RWPE2 (cell line): ENCODE measurements around the gene PCBP3.

Source experiments
- ATAC-seq: fragments of 200-7000 bp; cut with Tn5 transposase; 3 replicates; pipeline ENCODE4 v1.9.1; 2021; ENCODE audit warnings: low read depth
- DNase-seq: peaks from one replicate; pipeline ENCODE4 v3.0.0-alpha.2; 2020; ENCODE audit warnings: low spot score
- H3K27ac ChIP-seq: fragments of 450-650 bp; 2 replicates; pipeline ENCODE4 v1.5.1; 2017; ENCODE audit warnings: mild to moderate bottlenecking; ENCODE audit not compliant: poor library complexity, severe bottlenecking
- H3K27me3 ChIP-seq: fragments of 250-450 bp; sonication (Bioruptor Pico); 2 replicates; pipeline ENCODE4 v1.5.1; 2021; ENCODE audit warnings: mild to moderate bottlenecking, moderate library complexity; ENCODE audit not compliant: insufficient read depth, poor library complexity, severe bottlenecking
- H3K36me3 ChIP-seq: fragments of 250-450 bp; sonication (Bioruptor Pico); 2 replicates; pipeline ENCODE4 v1.5.1; 2020; ENCODE audit warnings: low read depth, mild to moderate bottlenecking, moderate library complexity
- H3K4me1 ChIP-seq: fragments of 250-450 bp; sonication (Bioruptor Pico); 2 replicates; pipeline ENCODE4 v1.5.1; 2021; ENCODE audit warnings: mild to moderate bottlenecking, moderate library complexity; ENCODE audit not compliant: insufficient read depth, poor library complexity, severe bottlenecking
- H3K4me3 ChIP-seq: fragments of 250-450 bp; sonication (Bioruptor Pico); 2 replicates; pipeline ENCODE4 v1.5.1; 2021; ENCODE audit warnings: mild to moderate bottlenecking, moderate library complexity; ENCODE audit not compliant: severe bottlenecking
- H3K9me3 ChIP-seq: fragments of 250-450 bp; sonication (Bioruptor Pico); 2 replicates; pipeline ENCODE4 v1.5.1; 2021; ENCODE audit warnings: mild to moderate bottlenecking, moderate library complexity; ENCODE audit not compliant: severe bottlenecking
- TF ChIP-seq, protein P1 (sequence below): fragments of 450-650 bp; IDR thresholded peaks from one replicate; pipeline ENCODE4 v1.5.1; 2017; ENCODE audit warnings: mild to moderate bottlenecking, moderate library complexity; ENCODE audit not compliant: poor library complexity, severe bottlenecking

PCBP3 gene

DNA sequence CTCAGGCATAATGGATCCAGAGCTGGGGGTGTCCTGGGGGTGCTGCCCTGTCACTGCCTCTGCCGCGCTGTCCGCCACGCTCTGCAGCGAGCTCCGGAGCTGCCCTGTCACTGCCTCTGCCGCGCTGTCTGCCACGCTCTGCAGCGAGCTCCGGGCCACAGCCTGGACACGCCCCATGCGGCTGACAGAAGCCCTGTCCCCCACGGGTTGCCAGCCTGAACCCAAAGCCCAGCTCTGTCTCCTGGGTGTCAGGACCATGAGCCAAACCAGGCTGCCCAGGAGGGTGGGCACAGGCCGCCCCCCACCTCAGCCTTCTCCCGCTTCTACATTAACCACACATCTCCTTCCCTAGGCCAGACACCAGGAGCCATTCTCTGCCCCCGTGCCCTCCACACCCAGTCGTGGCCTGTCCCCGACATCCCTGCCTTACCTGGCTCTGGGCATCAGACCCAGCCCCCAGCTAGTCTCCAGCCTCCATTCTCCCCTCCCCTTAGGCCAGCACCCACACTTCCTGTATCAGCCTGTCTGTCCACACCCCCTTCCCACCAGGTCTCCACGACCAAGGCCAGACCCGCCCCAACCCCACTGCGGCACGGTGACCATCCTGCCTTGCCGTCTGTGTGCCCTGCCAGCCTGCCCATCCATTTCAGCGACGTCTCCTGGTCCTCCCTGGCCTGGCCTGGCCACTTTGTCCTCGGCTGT lies 265.2 kb downstream of the PCBP3 start:
- peak; percentile 46 for DNase-seq
- Histone ChIP-seq H3K27ac (no peak overlapping the region), H3K4me1 (no peaks in the 10 kb centered on the region), H3K27me3 (no peaks in the 10 kb centered on the region), H3K4me3 (no peak overlapping the region), H3K36me3 (no peaks in the 10 kb centered on the region), H3K9me3 (no peaks in the 10 kb centered on the region)
- no peak for ATAC-seq
- TF ChIP-seq, protein P1, sequence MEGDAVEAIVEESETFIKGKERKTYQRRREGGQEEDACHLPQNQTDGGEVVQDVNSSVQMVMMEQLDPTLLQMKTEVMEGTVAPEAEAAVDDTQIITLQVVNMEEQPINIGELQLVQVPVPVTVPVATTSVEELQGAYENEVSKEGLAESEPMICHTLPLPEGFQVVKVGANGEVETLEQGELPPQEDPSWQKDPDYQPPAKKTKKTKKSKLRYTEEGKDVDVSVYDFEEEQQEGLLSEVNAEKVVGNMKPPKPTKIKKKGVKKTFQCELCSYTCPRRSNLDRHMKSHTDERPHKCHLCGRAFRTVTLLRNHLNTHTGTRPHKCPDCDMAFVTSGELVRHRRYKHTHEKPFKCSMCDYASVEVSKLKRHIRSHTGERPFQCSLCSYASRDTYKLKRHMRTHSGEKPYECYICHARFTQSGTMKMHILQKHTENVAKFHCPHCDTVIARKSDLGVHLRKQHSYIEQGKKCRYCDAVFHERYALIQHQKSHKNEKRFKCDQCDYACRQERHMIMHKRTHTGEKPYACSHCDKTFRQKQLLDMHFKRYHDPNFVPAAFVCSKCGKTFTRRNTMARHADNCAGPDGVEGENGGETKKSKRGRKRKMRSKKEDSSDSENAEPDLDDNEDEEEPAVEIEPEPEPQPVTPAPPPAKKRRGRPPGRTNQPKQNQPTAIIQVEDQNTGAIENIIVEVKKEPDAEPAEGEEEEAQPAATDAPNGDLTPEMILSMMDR: no peak

DNA sequence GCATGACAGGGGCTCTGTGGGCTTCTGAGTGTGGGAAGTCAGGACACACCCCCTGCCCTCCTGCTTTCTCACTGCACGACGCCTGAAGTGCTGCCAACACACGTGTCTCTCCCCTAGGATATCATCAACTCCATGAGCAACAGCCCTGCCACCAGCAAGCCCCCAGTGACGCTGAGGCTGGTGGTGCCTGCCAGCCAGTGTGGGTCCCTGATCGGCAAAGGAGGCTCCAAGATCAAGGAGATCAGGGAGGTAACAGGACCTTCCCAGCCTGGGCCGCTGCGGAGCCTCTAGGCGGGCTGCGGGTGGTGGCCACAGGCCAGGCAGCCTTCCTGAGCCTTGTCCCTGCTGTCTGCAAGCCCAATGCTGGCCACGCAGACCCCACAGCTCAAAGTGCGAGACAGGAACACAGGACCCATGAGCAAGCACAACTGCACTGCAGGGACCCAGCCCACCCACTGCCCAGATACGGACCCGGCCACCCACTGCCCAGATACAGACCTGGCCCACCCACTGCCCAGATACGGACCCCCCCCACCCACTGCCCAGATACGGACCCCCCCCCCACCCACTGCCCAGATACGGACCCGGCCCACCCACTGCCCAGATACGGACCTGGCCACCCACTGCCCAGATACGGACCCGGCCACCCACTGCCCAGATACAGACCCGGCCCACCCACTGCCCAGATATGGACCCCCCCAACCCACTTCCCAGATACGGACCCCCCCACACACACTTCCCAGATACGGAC lies 265.9 kb downstream of the PCBP3 start:
- TF ChIP-seq, protein P1: no peak
- H3K27me3 ChIP-seq: no peaks in the 10 kb centered on the region
- ATAC-seq (no peak), DNase-seq (peak; percentile 29)
- no peaks in the 10 kb centered on the region for H3K4me1 ChIP-seq
- H3K36me3 ChIP-seq: no peaks in the 10 kb centered on the region
- no peak overlapping the region for H3K4me3 ChIP-seq
- H3K9me3 ChIP-seq: no peaks in the 10 kb centered on the region
- H3K27ac ChIP-seq: no peak overlapping the region

DNA sequence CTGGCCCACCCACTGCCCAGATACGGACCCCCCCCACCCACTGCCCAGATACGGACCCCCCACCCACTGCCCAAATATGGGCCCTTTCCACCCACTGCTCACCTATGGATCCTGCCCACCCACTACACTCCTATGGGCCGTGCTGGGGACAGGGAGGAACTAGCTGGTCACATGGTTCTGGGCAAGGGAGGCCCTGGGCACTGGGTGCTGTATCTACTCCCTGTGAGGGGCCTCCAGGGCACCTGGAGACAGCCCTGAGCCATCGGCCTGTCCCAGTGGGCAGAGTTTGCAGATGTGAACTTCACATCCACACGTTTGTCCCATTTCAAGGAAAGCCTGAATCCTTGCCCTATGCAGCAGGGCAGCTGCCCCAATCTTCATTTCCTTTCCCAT lies 266.6 kb downstream of the PCBP3 start:
- H3K36me3 ChIP-seq: no peaks in the 10 kb centered on the region
- ATAC-seq (no peak; the same call in 2 of the 3 replicates), DNase-seq (peak; percentile 21)
- H3K9me3 ChIP-seq: no peaks in the 10 kb centered on the region
- no peaks in the 10 kb centered on the region for H3K4me1 ChIP-seq
- no peak overlapping the region for H3K27ac ChIP-seq
- TF ChIP-seq, protein P1: no peak
- H3K27me3 ChIP-seq: no peaks in the 10 kb centered on the region
- no peak overlapping the region for H3K4me3 ChIP-seq

DNA sequence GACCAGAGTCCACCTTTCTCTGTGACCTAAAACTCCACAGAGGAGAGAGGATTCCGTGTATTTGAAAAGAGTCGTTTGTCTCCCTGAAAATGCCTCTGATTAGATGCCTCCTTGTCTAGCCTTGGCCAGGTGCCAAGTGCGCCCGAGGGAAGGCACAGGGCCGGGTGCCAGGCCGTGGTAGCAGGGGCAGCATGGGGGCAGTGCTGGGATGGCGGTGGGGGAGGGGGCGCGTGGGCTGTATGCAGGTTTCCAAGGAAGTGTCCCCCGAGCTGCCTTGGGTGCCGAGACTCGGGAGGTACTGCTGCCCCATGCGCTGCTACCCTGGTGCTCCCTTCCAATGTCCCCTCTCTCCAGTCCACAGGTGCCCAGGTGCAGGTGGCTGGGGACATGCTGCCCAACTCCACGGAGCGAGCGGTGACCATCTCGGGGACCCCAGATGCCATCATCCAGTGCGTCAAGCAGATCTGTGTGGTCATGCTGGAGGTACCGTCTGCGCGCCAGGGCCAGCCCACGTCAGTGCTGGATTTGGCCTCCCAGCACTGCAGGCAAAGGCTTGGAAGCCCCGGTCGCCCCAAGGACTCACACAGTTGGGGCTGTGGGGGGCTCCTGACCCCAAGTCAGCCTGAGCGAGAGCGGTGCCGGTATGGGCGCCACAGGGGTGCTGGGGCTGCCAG lies 267.2 kb downstream of the PCBP3 start:
- Histone ChIP-seq H3K27ac (no peak overlapping the region), H3K4me3 (no peak overlapping the region), H3K4me1 (no peaks in the 10 kb centered on the region), H3K27me3 (no peaks in the 10 kb centered on the region), H3K9me3 (no peaks in the 10 kb centered on the region), H3K36me3 (no peaks in the 10 kb centered on the region)
- peak; percentile 57 for DNase-seq
- TF ChIP-seq, protein P1: no peak
- ATAC-seq: no peak
